HL-60/S4 (cell line): ENCODE measurements around the gene KLRD1.
"Not testable (repeated sequence)": the region's sequence is repeated elsewhere in the genome, so short reads cannot be mapped to it uniquely, and the experiment has no call there.

Source experiments
- in situ Hi-C: fragments of 300-500 bp; cut with MboI; formaldehyde crosslinking; loops from 2 replicates; pipeline ENCODE4 v1.14.3; 2022; ENCODE audit warnings: low sequenced_read_pairs

KLRD1 gene

GRCh38 chr12:10336196-10336595 lies 28.5 kb downstream of the KLRD1 start:
- in situ Hi-C loops: not testable (repeated sequence)

DNA sequence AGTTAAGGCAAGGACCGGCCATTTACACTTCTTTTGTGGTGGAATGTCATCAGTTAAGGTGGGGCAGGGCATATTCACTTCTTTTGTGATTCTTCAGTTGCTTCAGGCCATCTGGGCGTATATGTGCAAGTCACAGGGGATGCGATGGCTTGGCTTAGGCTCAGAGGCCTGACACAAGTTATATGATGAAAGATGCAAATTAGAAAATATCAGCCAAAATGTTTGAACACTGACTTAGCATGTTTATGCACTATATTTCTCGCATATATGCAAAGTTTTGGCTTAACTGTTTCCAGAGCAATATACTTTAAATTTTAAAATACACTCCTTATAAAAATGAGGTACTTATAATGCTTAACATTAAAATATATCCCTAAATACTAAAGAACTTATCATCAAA lies 30.8 kb downstream of the KLRD1 start:
- in situ Hi-C loops: not testable (repeated sequence)

DNA sequence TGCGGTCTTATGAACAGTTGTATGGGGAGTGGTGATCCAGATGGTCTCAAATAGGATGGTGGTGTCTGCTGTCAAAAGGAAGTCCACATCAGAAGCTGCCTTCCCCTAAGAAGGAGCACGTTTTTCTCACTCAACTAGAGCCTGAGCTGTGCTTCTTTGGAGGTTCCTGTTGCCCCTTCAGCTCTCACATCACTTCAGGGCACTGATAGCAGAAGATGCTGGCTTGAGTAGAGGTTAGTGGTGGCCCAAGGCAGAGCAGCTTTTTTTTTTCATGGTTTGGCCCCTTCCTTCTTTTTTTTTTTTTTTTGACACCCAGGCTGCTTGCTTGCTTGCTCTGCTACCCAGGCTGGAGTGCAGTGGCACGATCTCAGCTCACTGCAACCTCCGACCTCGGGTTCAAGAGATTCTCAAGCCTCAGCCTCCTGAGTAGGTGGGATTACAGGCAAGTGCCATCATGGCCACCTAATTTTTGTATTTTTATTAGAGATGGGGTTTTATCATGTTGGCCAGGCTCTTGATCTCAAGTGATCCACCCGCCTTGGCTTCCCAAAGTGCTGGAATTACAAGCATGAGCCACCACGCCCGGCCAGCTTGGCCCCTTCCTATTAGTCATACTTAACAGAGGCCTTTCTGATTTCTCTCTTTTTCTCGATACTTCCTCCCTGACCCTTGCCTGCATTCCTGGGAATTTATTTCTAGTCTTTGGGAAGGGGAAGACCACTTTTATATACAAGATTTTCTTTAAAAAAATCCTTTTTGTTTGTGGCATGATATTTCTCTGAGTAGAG lies 31.6 kb downstream of the KLRD1 start:
- in situ Hi-C loops: no loop called here

GRCh38 chr12:10340946-10341345 lies 33.3 kb downstream of the KLRD1 start:
- in situ Hi-C loops: not testable (repeated sequence)

- in situ Hi-C loops: no loop called here
Observed at GRCh38 chr12:10341892-10342509, 34.3 kb downstream of the KLRD1 start.

GRCh38 chr12:10351457-10351856 lies 43.8 kb downstream of the KLRD1 start:
- in situ Hi-C loops: loop anchor here (25.0 kb wide), 1 partner anchor 211 kb away; no protein-coding TSS in a partner anchor

DNA sequence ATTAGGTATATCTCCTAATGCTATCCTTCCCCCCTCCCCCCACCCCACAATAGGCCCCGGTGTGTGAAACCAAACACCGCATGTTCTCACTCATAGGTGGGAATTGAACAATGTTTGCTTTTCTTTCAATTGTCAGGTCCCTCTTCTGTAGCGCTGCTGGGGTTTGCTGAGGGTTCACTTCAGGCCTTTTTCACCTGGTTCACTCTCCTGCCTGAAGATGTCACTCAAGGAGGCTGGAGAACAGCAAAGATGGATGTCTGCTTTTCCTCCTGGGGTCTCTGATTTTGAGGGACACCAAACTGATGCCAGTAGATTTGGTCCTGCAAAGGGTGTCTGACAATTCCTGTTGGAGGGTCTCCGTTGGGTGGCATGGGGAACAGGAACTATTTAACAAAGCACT lies 46.4 kb downstream of the KLRD1 start:
- in situ Hi-C loops: loop anchor here (25.0 kb wide), 1 partner anchor 208 kb away; no protein-coding TSS in a partner anchor

- in situ Hi-C loops: loop anchor here (25.0 kb wide), 1 partner anchor 208 kb away; no protein-coding TSS in a partner anchor
Observed at GRCh38 chr12:10354502-10354901, 46.8 kb downstream of the KLRD1 start.

DNA sequence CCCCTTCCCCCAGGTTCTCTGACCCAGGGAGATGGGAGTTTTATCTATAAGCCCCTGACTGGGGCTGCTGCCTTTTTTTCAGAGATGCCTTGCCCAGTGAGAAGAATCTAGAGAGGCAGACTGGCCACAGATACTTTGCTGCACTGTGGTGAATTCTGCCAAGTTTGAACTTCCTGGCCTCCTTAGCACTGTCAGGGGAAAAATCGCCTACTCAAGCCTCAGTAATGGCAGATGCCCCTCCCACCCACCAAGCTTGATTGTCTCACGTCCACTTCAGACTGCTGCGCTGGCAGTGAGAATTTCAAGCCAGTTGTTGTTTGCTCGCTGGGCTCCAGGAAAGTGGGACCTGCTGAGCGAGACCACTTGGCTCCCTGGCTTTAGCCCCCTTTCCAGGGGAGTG lies 50.5 kb downstream of the KLRD1 start:
- in situ Hi-C loops: loop anchor here (25.0 kb wide), 1 partner anchor 204 kb away; no protein-coding TSS in a partner anchor

- in situ Hi-C loops: loop anchor here (25.0 kb wide), 1 partner anchor 203 kb away; no protein-coding TSS in a partner anchor
Observed at GRCh38 chr12:10358969-10359368, 51.3 kb downstream of the KLRD1 start.

DNA sequence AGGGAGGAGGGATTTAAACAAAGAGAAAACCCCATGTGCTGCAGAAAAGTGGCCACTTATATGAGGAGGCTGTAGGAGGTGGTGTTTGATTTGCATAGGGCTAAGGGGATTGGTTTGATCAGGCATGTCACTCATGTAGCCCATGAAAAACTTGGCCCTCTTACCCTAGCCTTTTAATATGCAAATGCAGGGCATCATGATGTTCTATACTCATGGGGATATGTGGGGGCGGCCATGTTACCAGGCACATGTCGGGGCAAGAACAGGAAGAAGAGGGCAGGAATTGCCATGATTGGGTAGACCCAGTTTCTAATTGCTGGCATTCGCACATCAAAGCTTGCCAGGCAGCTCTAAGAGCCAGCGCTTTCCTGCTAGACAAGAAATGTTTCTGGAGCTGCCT lies 53.4 kb downstream of the KLRD1 start:
- in situ Hi-C loops: loop anchor here (25.0 kb wide), 1 partner anchor 201 kb away; no protein-coding TSS in a partner anchor

- in situ Hi-C loops: loop anchor here (25.0 kb wide), 1 partner anchor 201 kb away; no protein-coding TSS in a partner anchor
Observed at GRCh38 chr12:10361622-10362021, 54.0 kb downstream of the KLRD1 start.

GRCh38 chr12:10362325-10362724 lies 54.7 kb downstream of the KLRD1 start:
- in situ Hi-C loops: loop anchor here (25.0 kb wide), 1 partner anchor 200 kb away; no protein-coding TSS in a partner anchor

DNA sequence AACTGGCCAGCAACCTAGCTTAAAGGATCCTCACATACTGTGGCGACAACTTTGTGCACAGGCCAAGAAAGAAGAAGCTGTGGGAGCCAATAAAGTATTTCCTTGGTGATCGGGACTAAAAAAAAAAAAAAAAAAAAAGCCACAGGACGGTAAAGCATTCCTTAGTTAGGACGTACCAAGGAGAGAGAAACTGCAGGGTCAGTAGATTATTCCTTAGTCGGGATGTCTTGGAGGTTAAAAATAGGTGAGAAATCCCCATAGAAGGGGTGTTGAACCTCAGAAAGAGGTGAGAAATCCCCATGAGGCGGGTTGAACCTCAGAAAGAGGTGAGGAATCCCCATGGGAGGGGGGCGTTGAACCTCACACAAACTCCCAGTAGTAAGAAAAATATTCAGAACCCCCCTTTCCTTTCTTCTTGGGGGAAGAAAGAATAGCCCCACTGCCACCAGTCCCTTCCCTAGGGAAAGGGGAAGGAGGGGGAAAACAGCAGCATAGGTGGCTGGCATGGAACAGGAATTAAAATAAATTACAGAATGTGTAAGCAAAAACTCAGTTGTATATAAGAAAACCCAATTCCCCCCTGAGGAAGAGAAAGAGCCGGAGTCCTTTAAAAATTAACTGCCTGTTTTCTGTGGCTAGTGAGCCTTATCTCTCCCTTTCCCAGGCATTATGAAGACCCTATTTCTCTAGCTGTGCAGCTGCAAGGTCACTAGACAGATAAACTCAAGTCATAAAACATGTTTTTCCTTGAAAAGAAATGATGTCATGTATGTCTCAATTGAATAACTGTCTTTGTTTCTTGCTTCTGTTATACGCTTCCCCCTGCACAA lies 55.4 kb downstream of the KLRD1 start:
- in situ Hi-C loops: loop anchor here (25.0 kb wide), 1 partner anchor 199 kb away; no protein-coding TSS in a partner anchor

GRCh38 chr12:10363658-10363913 lies 55.9 kb downstream of the KLRD1 start:
- in situ Hi-C loops: loop anchor here (25.0 kb wide), 1 partner anchor 199 kb away; no protein-coding TSS in a partner anchor

GRCh38 chr12:10363914-10364814 lies 56.5 kb downstream of the KLRD1 start:
- in situ Hi-C loops: loop anchor here (25.0 kb wide), 1 partner anchor 198 kb away; no protein-coding TSS in a partner anchor

- in situ Hi-C loops: loop anchor here (25.0 kb wide), 1 partner anchor 197 kb away; no protein-coding TSS in a partner anchor
Observed at GRCh38 chr12:10364815-10365622, 57.3 kb downstream of the KLRD1 start.

DNA sequence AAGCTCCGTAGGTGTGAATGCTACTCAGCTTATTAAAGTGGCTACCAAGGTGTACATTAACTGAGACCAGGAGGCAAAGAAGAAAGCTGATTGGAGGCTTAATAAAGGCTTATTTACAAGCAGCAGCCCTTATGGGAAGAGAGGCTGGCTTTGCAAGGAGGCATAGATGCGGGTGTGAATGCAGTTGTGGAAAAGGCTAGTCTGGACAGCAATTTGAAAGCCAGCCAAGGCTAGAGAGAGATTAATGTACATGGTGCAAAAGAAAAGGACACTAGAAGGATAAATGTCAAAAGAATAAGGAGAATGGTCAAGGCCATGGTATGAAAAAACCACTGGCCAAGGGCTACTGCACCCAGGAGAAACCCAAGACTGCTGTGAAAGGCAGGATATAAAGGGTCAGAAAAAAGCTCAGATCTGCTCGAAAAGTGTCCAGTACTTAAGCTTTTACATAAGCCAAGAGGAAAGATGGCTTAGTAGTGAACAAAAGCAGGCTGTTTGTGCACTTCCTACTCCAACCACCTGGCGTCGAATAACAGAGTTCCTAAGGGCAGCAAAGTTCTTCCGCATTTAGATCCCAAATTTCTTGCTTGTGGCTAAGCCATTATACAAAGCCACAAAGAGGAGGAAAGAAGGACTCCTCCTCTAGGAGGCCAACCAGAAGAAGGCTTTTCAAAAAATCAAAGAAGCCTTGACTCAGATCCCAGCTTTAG lies 58.2 kb downstream of the KLRD1 start:
- in situ Hi-C loops: loop anchor here (25.0 kb wide), 1 partner anchor 196 kb away; no protein-coding TSS in a partner anchor
